ENCODE results near the gene PRTN3.
"Not testable (repeated sequence)": the region's sequence is repeated elsewhere in the genome, so short reads cannot be mapped to it uniquely, and the experiment has no call there.

Gene PRTN3

DNA sequence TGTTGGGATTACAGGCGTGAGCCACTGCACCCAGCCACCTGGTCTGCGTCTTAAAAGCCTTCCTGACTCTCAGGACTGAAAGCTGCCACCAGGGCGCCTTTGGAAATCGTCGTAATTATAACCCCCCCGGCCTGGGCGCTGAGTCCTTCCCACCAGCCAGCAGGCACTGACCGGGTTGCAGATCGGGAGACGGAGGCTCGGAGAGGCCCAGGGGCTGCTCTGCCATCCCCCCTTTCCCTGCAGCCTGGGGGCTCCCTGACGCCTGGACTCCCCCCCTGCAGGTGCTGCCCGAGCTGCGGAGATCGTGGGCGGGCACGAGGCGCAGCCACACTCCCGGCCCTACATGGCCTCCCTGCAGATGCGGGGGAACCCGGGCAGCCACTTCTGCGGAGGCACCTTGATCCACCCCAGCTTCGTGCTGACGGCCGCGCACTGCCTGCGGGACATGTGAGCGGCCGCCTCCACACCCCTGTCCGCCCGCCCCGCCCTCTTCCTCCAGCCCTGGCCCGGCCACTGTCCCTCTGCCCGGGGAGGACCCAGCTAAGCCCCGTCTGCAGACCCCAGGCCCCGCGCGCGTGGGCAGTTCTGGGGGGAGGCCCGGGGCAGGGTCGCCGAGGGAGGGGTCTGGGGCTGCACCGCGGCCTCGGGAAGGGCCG lies 2.5 kb downstream of the PRTN3 start:
- TF ChIP-seq CTCF (IDR thresholded peaks at IDR 0.05; ENCODE audit: borderline replicate concordance, control extremely low read depth, extremely low read depth, insufficient read depth, missing control alignments) = no peak
- DNase-seq (ENCODE audit: low spot score) = no peak
- in situ Hi-C loops (cut with MboI; ENCODE audit: low sequenced_read_pairs, unreplicated experiment) = no loop called here

DNA sequence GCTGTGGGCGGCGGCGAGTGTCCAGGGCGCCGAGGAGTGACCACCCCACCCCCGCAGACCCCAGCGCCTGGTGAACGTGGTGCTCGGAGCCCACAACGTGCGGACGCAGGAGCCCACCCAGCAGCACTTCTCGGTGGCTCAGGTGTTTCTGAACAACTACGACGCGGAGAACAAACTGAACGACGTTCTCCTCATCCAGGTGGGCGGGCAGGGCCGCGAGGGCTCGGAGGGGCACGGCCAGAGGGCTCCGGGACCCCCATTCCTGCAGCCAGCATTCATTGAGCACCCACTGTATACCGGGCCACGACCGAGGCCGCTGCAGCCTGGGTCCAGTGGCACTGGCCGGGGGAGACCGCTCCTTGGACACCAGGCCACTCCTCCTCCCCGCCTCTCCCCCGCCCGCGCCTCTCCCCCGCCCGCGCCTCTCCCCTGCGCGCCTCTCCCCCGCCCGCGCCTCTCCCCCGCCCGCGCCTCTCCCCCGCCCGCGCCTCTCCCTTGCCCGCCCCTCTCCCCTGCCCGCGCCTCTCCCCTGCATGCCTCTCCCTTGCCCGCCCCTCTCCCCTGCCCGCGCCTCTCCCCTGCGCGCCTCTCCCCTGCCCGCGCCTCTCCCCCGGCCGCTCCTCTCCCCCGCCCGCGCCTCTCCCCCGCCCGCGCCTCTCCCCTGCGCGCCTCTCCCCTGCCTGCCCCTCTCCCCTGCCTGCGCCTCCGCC lies 3.2 kb downstream of the PRTN3 start:
- in situ Hi-C loops (cut with MboI; ENCODE audit: low sequenced_read_pairs, unreplicated experiment) = no loop called here
- DNase-seq (ENCODE audit: low spot score) = no peak
- TF ChIP-seq CTCF (IDR thresholded peaks at IDR 0.05; ENCODE audit: borderline replicate concordance, control extremely low read depth, extremely low read depth, insufficient read depth, missing control alignments) = no peak

DNA sequence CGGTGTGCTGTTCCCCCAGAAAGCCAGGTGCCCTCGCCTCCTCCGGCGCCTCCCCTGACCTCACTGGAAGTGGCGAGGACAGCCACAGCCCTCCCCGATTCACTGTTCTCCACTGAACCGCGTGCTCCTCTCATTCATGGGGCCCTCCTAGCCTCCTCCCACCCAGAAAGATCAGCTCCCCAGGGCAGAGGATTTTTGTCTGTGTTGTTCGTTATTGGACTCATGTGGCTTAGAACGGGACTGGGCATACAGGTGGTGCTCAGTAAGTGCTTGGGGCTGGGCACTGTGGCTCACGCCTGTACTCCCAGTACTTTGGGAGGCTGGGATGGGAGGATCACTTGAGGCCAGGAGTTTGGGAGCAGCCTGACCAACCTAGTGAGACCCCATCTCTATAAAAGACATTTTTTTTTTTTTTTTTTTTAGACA lies 3.8 kb downstream of the PRTN3 start:
- in situ Hi-C loops (cut with MboI; ENCODE audit: low sequenced_read_pairs, unreplicated experiment) = no loop called here
- TF ChIP-seq CTCF (IDR thresholded peaks at IDR 0.05; ENCODE audit: borderline replicate concordance, control extremely low read depth, extremely low read depth, insufficient read depth, missing control alignments) = no peak

GRCh38 chr19:845707-846521 lies 5.1 kb downstream of the PRTN3 start:
- no peak for TF ChIP-seq CTCF (IDR thresholded peaks at IDR 0.05; ENCODE audit: borderline replicate concordance, control extremely low read depth, extremely low read depth, insufficient read depth, missing control alignments)
- DNase-seq (ENCODE audit: low spot score) = no peak
- in situ Hi-C loops (cut with MboI; ENCODE audit: low sequenced_read_pairs, unreplicated experiment) = no loop called here

More for the DNA sequence above, 3.8 kb downstream of the PRTN3 start:
- no peak for DNase-seq (ENCODE audit: low spot score)

DNA sequence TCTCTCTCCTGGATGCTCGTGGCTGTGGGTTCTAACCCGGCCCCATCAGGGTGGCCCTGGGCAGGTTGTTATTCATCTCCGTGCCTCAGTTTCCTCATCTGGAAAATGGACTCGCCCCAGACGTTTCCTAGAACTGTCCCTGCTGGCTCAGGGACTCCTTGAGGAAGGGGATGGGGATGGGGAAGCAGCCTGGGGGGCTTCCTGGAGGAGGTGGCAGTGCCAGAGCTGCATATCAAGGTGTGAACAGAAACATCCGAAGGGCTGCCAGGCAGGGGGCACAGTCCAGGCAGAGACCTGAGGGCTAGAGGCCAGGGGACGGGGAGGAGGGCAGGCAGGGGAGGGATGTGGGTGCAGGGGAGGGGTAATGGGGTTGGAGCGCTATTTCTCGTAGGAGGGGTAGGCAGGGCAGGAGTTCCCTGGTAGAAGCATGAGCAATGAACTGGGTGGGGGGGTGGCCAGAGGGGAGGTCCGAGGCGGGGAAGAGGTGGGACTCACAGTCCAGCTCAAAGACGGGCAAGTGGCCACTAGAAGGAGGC lies 7.7 kb downstream of the PRTN3 start:
- DNase-seq (ENCODE audit: low spot score) = no peak
- in situ Hi-C loops (cut with MboI; ENCODE audit: low sequenced_read_pairs, unreplicated experiment) = no loop called here
- TF ChIP-seq CTCF (IDR thresholded peaks at IDR 0.05; ENCODE audit: borderline replicate concordance, control extremely low read depth, extremely low read depth, insufficient read depth, missing control alignments) = no peak

GRCh38 chr19:849195-849594 lies 8.4 kb downstream of the PRTN3 start:
- in situ Hi-C loops (cut with MboI; ENCODE audit: low sequenced_read_pairs, unreplicated experiment); DNase-seq (ENCODE audit: low spot score): not testable (repeated sequence)

Data from GM13976 (cell line).